ENCODE data around the gene NUP210. TPM values are rescaled to one million over a fixed set of nuclear protein-coding genes. Genes with fewer than 3 reads are reported as not detected.
A peak's percentile ranks its signal among the peaks of the same experiment; 100 is the strongest.

Gene NUP210
- total and polyA plus RNA-seq, 2 of the 13 experiments (the other 11 are each of a cell fraction or from before 2014, with no cell fraction given): 31.6 to 35.2 TPM

- TF ChIP-seq NKX3-1 (CRISPR knock-in tag; IDR thresholded peaks at IDR 0.05): no peak
- TF ChIP-seq ZHX2 (IDR thresholded peaks at IDR 0.05; ENCODE audit: low read depth): no peak
- TF ChIP-seq ZHX2 (CRISPR knock-in tag; IDR thresholded peaks at IDR 0.05; ENCODE audit: borderline replicate concordance): no peak
- no peak for TF ChIP-seq HES4 (CRISPR knock-in tag; IDR thresholded peaks at IDR 0.05; ENCODE audit: borderline replicate concordance)
- peak; percentile 61 for TF ChIP-seq IKZF4 (CRISPR knock-in tag; IDR thresholded peaks at IDR 0.05; ENCODE audit: borderline replicate concordance, low read depth, not compliant biosample characterization)
- TF ChIP-seq REST (IDR thresholded peaks at IDR 0.05; ENCODE audit: borderline replicate concordance in 1 of 2, low read depth in 1 of 2, low read length in 2 of 2): 0 out of 4 replicates have a peak, but pooled peaks of 1 of the 2 experiments have one; percentile 5
- TF ChIP-seq SUZ12 (IDR thresholded peaks at IDR 0.05; ENCODE audit: low read depth, low read length): no peak
- TF ChIP-seq ZEB1 (IDR thresholded peaks at IDR 0.05; ENCODE audit: insufficient replicate concordance, low read depth): no peak
- no peak for TF ChIP-seq NBN (conservative IDR thresholded peaks at IDR 0.05)
- TF ChIP-seq, protein P1, sequence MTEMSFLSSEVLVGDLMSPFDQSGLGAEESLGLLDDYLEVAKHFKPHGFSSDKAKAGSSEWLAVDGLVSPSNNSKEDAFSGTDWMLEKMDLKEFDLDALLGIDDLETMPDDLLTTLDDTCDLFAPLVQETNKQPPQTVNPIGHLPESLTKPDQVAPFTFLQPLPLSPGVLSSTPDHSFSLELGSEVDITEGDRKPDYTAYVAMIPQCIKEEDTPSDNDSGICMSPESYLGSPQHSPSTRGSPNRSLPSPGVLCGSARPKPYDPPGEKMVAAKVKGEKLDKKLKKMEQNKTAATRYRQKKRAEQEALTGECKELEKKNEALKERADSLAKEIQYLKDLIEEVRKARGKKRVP (CRISPR knock-in tag; IDR thresholded peaks at IDR 0.05): no peak
- 0 out of 2 replicates have a peak, but pooled peaks have one; percentile 52 for TF ChIP-seq RFXAP (CRISPR knock-in tag; IDR thresholded peaks at IDR 0.05; ENCODE audit: borderline replicate concordance)
- TF ChIP-seq ZNF7 (CRISPR knock-in tag; IDR thresholded peaks at IDR 0.05): no peak
- TF ChIP-seq ZNF577 (CRISPR knock-in tag; IDR thresholded peaks at IDR 0.05; ENCODE audit: borderline replicate concordance, low read depth): no peak
- TF ChIP-seq, protein P2, sequence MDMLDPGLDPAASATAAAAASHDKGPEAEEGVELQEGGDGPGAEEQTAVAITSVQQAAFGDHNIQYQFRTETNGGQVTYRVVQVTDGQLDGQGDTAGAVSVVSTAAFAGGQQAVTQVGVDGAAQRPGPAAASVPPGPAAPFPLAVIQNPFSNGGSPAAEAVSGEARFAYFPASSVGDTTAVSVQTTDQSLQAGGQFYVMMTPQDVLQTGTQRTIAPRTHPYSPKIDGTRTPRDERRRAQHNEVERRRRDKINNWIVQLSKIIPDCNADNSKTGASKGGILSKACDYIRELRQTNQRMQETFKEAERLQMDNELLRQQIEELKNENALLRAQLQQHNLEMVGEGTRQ (IDR thresholded peaks at IDR 0.05; ENCODE audit: low read depth, low read length): no peak
- TF ChIP-seq, protein P2 (CRISPR knock-in tag; IDR thresholded peaks at IDR 0.05; ENCODE audit: borderline replicate concordance): no peak
Measured at GRCh38 chr3:13281507-13282357, 138.4 kb downstream of the NUP210 start (continued).

Measured in HepG2 (cell line).